Stimulated activated CD4-positive, alpha-beta T cell treated with anti-CD3 and anti-CD28 coated beads, Interleukin-12 subunit alpha, Interleukin-12 subunit beta, amount 100 ng/mL, for 4 hours (primary cell): Measurements from ENCODE around the gene TIMMDC1.
"Not testable (repeated sequence)": the region's sequence is repeated elsewhere in the genome, so short reads cannot be mapped to it uniquely, and the experiment has no call there.

Source experiments
- DNase-seq: peaks from one replicate; pipeline ENCODE4 v3.0.0-alpha.2; 2020

TIMMDC1 gene

GRCh38 chr3:119514637-119515036 lies 16.3 kb downstream of the TIMMDC1 start:
- no peak for DNase-seq

- no peak for DNase-seq
Measured at GRCh38 chr3:119517112-119517511, 18.8 kb downstream of the TIMMDC1 start.

- no peak for DNase-seq
Measured at GRCh38 chr3:119518026-119518425, 19.7 kb downstream of the TIMMDC1 start.

GRCh38 chr3:119524931-119525662 lies 26.8 kb downstream of the TIMMDC1 start:
- no peak for DNase-seq

GRCh38 chr3:119527714-119528113 lies 29.4 kb downstream of the TIMMDC1 start:
- DNase-seq: no peak

GRCh38 chr3:119529883-119530282 lies 31.5 kb downstream of the TIMMDC1 start:
- no peak for DNase-seq

GRCh38 chr3:119530456-119530855 lies 32.1 kb downstream of the TIMMDC1 start:
- DNase-seq: no peak

- DNase-seq: no peak
Measured at GRCh38 chr3:119531151-119531550, 32.8 kb downstream of the TIMMDC1 start.

- DNase-seq: no peak
Measured at GRCh38 chr3:119534296-119534695, 35.9 kb downstream of the TIMMDC1 start.

- DNase-seq: no peak
Measured at GRCh38 chr3:119536757-119537156, 38.4 kb downstream of the TIMMDC1 start.

- no peak for DNase-seq
Measured at GRCh38 chr3:119538772-119539171, 40.4 kb downstream of the TIMMDC1 start.

- DNase-seq: no peak
Measured at GRCh38 chr3:119541547-119541946, 43.2 kb downstream of the TIMMDC1 start.

GRCh38 chr3:119542168-119542767 lies 43.9 kb downstream of the TIMMDC1 start:
- DNase-seq: no peak

- DNase-seq: no peak
Measured at GRCh38 chr3:119543147-119543546, 44.8 kb downstream of the TIMMDC1 start.

- no peak for DNase-seq
Measured at GRCh38 chr3:119547227-119547626, 48.9 kb downstream of the TIMMDC1 start.

- no peak for DNase-seq
Measured at GRCh38 chr3:119548341-119548740, 50.0 kb downstream of the TIMMDC1 start.

GRCh38 chr3:119550192-119550910 lies 52.0 kb downstream of the TIMMDC1 start:
- no peak for DNase-seq

GRCh38 chr3:119551598-119551997 lies 53.3 kb downstream of the TIMMDC1 start:
- no peak for DNase-seq

- DNase-seq: not testable (repeated sequence)
Measured at GRCh38 chr3:119552928-119553327, 54.6 kb downstream of the TIMMDC1 start.

- DNase-seq: no peak
Measured at GRCh38 chr3:119553823-119554415, 55.6 kb downstream of the TIMMDC1 start.

- DNase-seq: no peak
Measured at GRCh38 chr3:119555309-119555735, 57.0 kb downstream of the TIMMDC1 start.

GRCh38 chr3:119555929-119556328 lies 57.6 kb downstream of the TIMMDC1 start:
- no peak for DNase-seq

GRCh38 chr3:119557192-119557876 lies 59.0 kb downstream of the TIMMDC1 start:
- no peak for DNase-seq
